HepG2 (cell line): ENCODE measurements around the gene CTNNAL1. TPM values are rescaled to one million over a fixed set of nuclear protein-coding genes. Genes with fewer than 3 reads are reported as not detected.

Source experiments
- CBFB ChIP-seq: sonication (generic); formaldehyde crosslinking; IDR thresholded peaks from 2 replicates; pipeline ENCODE4 v1.4.0; 2020; ENCODE audit warnings: missing genetic modification reagents
- GFI1 ChIP-seq: sonication (generic); formaldehyde crosslinking; IDR thresholded peaks from 2 replicates; pipeline ENCODE4 v1.5.0; 2020; ENCODE audit warnings: missing genetic modification reagents, mild to moderate bottlenecking, borderline replicate concordance
- HOXA7 ChIP-seq: sonication (generic); formaldehyde crosslinking; IDR thresholded peaks from 2 replicates; pipeline ENCODE4 v1.8.1; 2022; ENCODE audit warnings: mild to moderate bottlenecking, missing genetic modification reagents, moderate library complexity
- KLF12 ChIP-seq: sonication (generic); formaldehyde crosslinking; IDR thresholded peaks from 2 replicates; pipeline ENCODE4 v1.4.0; 2020; ENCODE audit warnings: missing genetic modification reagents, borderline replicate concordance
- MIXL1 ChIP-seq: IDR thresholded peaks from 2 replicates; pipeline ENCODE4 v1.6.1; 2016
- NPAS2 ChIP-seq: sonication (generic); formaldehyde crosslinking; IDR thresholded peaks from 2 replicates; pipeline ENCODE4 v1.8.0; 2022; ENCODE audit warnings: mild to moderate bottlenecking, missing genetic modification reagents, borderline replicate concordance
- POLR2A ChIP-seq, 2 experiments: IDR thresholded peaks; 2 replicates each; pipeline ENCODE4 v1.6.1; 2011; ENCODE audit warnings: low read depth in 2 of 2, low read length in 2 of 2, mild to moderate bottlenecking in 1 of 2, moderate library complexity in 1 of 2; ENCODE audit not compliant: insufficient read depth in 1 of 2
- POLR2AphosphoS2 ChIP-seq: IDR thresholded peaks from 2 replicates; pipeline ENCODE4 v1.6.1; 2011; ENCODE audit warnings: low read depth, low read length, improper control_type of control experiment
- PPARG ChIP-seq: conservative IDR thresholded peaks from 2 replicates; pipeline ENCODE4 v1.6.1; 2016; ENCODE audit warnings: missing biosample characterization, missing genetic modification reagents
- RFXAP ChIP-seq: sonication (generic); formaldehyde crosslinking; IDR thresholded peaks from 2 replicates; pipeline ENCODE4 v1.4.0; 2020; ENCODE audit warnings: missing genetic modification reagents, borderline replicate concordance
- RXRA ChIP-seq: sonication (generic); formaldehyde crosslinking; IDR thresholded peaks from 2 replicates; pipeline ENCODE4 v1.5.1; 2020; ENCODE audit warnings: missing genetic modification reagents
- ZBTB20 ChIP-seq: sonication (generic); formaldehyde crosslinking; IDR thresholded peaks from 2 replicates; pipeline ENCODE4 v1.8.1; 2023; ENCODE audit warnings: missing genetic modification reagents, low read depth, mild to moderate bottlenecking, borderline replicate concordance
- ZNF317 ChIP-seq: sonication (generic); formaldehyde crosslinking; IDR thresholded peaks from 2 replicates; pipeline ENCODE4 v1.5.0; 2020; ENCODE audit warnings: mild to moderate bottlenecking, missing genetic modification reagents
- ZSCAN20 ChIP-seq: sonication (generic); formaldehyde crosslinking; IDR thresholded peaks from 2 replicates; pipeline ENCODE4 v1.4.0; 2020; ENCODE audit warnings: missing genetic modification reagents, mild to moderate bottlenecking, borderline replicate concordance
- polyA plus RNA-seq, 8 experiments: library from polyadenylated mRNA; depleted of rRNA in 3 of 8; stranded (reverse) in 7 of 8; unstranded in 1 of 8; fragments of >200 nt; fragmentation: Illumina TruSeq in 4 of 8; extraction: Trizol in 4 of 8; gene quantifications; 2 replicates each; pipeline versions ENCODE4 v1.2.1 to v1.2.3, GENCODE V29; 2011 to 2016; ENCODE audit warnings: low read depth in 4 of 8, missing spikeins in 1 of 8, mixed read lengths in 1 of 8; ENCODE audit not compliant: insufficient read depth in 1 of 8
- total RNA-seq, 5 experiments: library from RNA; depleted of rRNA; stranded (reverse); fragments of >200 nt; fragmentation: Illumina TruSeq; extraction: Trizol; gene quantifications; 2 replicates each; pipeline ENCODE4 v1.2.3, GENCODE V29; 2016; ENCODE audit warnings: low read depth in 1 of 5
- TF ChIP-seq, protein P1 (sequence below): sonication (generic); formaldehyde crosslinking; IDR thresholded peaks from 2 replicates; pipeline ENCODE4 v1.5.1; 2020; ENCODE audit warnings: mild to moderate bottlenecking, moderate library complexity, missing genetic modification reagents
- TF ChIP-seq, protein P2 (sequence below): sonication (generic); formaldehyde crosslinking; IDR thresholded peaks from 2 replicates; pipeline ENCODE4 v1.4.0; 2020; ENCODE audit warnings: missing genetic modification reagents
- TF ChIP-seq, protein P3 (sequence below): sonication (generic); formaldehyde crosslinking; conservative IDR thresholded peaks from 2 replicates; pipeline ENCODE4 v1.4.0; 2020; ENCODE audit warnings: mild to moderate bottlenecking, missing genetic modification reagents, moderate library complexity
- TF ChIP-seq, protein P4 (sequence below): sonication (generic); formaldehyde crosslinking; IDR thresholded peaks from 2 replicates; pipeline ENCODE4 v1.4.0; 2020; ENCODE audit warnings: missing genetic modification reagents
- TF ChIP-seq, protein P5 (sequence below): sonication (generic); formaldehyde crosslinking; IDR thresholded peaks from 2 replicates; pipeline ENCODE4 v1.4.0; 2020; ENCODE audit warnings: mild to moderate bottlenecking, missing genetic modification reagents, borderline replicate concordance
- TF ChIP-seq, protein P6 (sequence below): sonication (generic); formaldehyde crosslinking; IDR thresholded peaks from 2 replicates; pipeline ENCODE4 v1.8.1; 2023; ENCODE audit warnings: mild to moderate bottlenecking, inconsistent platforms, moderate library complexity, missing genetic modification reagents, borderline replicate concordance

The CTNNAL1 gene
- total and polyA plus RNA-seq, 2 of the 13 experiments (the other 11 are each of a cell fraction or from before 2014, with no cell fraction given) = 32.0 to 162 TPM

DNA sequence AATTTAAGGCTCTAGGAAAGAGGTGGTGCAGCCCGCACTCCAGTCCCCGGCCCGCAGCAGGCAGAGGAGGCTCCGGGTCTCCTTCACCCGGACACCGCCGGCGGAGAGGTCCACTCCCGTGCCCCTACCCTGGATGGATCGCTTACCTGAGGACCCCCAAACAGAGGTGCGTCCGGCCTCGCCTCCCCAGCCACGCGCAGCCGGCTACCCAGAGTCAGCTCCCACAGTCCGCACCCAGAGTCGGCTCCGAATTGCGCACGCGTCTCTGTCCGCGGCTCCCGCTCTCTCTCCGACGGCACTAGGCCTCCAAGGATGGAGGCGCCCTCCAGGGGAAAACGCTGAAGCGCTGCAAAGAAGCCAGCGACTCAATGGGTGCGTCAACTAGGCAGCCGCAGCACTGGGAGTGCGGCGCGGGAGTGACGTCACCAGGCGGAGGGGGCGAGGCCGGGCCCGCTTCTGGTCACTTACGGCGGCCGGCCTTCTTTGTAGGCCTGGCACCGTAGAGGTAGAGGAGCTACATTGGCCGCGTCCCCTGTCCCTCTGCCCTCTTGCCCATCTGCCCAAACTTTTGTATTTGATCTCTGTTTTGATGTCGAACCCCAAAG is 79.5 kb downstream of the CTNNAL1 start, which contains the start of gene ELP1 (continued):
- TF ChIP-seq, protein P1, sequence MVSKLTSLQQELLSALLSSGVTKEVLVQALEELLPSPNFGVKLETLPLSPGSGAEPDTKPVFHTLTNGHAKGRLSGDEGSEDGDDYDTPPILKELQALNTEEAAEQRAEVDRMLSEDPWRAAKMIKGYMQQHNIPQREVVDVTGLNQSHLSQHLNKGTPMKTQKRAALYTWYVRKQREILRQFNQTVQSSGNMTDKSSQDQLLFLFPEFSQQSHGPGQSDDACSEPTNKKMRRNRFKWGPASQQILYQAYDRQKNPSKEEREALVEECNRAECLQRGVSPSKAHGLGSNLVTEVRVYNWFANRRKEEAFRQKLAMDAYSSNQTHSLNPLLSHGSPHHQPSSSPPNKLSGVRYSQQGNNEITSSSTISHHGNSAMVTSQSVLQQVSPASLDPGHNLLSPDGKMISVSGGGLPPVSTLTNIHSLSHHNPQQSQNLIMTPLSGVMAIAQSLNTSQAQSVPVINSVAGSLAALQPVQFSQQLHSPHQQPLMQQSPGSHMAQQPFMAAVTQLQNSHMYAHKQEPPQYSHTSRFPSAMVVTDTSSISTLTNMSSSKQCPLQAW (CRISPR knock-in tag) = peak; percentile 70
- TF ChIP-seq NPAS2 (no peak), POLR2AphosphoS2 (no peak), CBFB (CRISPR knock-in tag) (peak; percentile 41), ZBTB20 (0 out of 2 replicates have a peak, but pooled peaks have one; percentile 51), GFI1 (CRISPR knock-in tag) (peak; percentile 68; the same call in 1 of the 2 replicates), ZSCAN20 (CRISPR knock-in tag) (no peak), PPARG (CRISPR knock-in tag) (peak; percentile 70), ZNF317 (peak; percentile 98), KLF12 (CRISPR knock-in tag) (no peak; the same call in 1 of the 2 replicates), MIXL1 (CRISPR knock-in tag) (peak; percentile 78), HOXA7 (CRISPR knock-in tag) (no peak), RFXAP (CRISPR knock-in tag) (peak; percentile 83; the same call in 1 of the 2 replicates), RXRA (CRISPR knock-in tag) (peak; percentile 43; the same call in 1 of the 2 replicates), POLR2A (IDR thresholded peaks at IDR 0.05; ENCODE audit: insufficient read depth in 1 of 2, low read depth in 2 of 2, low read length in 2 of 2) (peak; percentile 46 to 74; a peak in 3 of 4 replicates)
- TF ChIP-seq, protein P2, sequence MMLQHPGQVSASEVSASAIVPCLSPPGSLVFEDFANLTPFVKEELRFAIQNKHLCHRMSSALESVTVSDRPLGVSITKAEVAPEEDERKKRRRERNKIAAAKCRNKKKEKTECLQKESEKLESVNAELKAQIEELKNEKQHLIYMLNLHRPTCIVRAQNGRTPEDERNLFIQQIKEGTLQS = peak; percentile 83
- TF ChIP-seq, protein P3, sequence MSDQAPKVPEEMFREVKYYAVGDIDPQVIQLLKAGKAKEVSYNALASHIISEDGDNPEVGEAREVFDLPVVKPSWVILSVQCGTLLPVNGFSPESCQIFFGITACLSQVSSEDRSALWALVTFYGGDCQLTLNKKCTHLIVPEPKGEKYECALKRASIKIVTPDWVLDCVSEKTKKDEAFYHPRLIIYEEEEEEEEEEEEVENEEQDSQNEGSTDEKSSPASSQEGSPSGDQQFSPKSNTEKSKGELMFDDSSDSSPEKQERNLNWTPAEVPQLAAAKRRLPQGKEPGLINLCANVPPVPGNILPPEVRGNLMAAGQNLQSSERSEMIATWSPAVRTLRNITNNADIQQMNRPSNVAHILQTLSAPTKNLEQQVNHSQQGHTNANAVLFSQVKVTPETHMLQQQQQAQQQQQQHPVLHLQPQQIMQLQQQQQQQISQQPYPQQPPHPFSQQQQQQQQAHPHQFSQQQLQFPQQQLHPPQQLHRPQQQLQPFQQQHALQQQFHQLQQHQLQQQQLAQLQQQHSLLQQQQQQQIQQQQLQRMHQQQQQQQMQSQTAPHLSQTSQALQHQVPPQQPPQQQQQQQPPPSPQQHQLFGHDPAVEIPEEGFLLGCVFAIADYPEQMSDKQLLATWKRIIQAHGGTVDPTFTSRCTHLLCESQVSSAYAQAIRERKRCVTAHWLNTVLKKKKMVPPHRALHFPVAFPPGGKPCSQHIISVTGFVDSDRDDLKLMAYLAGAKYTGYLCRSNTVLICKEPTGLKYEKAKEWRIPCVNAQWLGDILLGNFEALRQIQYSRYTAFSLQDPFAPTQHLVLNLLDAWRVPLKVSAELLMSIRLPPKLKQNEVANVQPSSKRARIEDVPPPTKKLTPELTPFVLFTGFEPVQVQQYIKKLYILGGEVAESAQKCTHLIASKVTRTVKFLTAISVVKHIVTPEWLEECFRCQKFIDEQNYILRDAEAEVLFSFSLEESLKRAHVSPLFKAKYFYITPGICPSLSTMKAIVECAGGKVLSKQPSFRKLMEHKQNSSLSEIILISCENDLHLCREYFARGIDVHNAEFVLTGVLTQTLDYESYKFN (CRISPR knock-in tag) = peak; percentile 39; the same call in 1 of the 2 replicates
- TF ChIP-seq, protein P4, sequence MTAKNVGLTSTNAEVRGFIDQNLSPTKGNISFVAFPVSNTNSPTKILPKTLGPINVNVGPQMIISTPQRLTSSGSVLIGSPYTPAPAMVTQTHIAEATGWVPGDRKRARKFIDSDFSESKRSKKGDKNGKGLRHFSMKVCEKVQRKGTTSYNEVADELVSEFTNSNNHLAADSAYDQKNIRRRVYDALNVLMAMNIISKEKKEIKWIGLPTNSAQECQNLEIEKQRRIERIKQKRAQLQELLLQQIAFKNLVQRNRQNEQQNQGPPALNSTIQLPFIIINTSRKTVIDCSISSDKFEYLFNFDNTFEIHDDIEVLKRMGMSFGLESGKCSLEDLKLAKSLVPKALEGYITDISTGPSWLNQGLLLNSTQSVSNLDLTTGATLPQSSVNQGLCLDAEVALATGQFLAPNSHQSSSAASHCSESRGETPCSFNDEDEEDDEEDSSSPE = peak; percentile 88
- TF ChIP-seq, protein P5, sequence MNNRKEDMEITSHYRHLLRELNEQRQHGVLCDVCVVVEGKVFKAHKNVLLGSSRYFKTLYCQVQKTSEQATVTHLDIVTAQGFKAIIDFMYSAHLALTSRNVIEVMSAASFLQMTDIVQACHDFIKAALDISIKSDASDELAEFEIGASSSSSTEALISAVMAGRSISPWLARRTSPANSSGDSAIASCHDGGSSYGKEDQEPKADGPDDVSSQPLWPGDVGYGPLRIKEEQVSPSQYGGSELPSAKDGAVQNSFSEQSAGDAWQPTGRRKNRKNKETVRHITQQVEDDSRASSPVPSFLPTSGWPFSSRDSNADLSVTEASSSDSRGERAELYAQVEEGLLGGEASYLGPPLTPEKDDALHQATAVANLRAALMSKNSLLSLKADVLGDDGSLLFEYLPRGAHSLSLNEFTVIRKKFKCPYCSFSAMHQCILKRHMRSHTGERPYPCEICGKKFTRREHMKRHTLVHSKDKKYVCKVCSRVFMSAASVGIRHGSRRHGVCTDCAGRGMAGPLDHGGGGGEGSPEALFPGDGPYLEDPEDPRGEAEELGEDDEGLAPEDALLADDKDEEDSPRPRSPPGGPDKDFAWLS (CRISPR knock-in tag) = peak; percentile 77; the same call in 1 of the 2 replicates
- TF ChIP-seq, protein P6, sequence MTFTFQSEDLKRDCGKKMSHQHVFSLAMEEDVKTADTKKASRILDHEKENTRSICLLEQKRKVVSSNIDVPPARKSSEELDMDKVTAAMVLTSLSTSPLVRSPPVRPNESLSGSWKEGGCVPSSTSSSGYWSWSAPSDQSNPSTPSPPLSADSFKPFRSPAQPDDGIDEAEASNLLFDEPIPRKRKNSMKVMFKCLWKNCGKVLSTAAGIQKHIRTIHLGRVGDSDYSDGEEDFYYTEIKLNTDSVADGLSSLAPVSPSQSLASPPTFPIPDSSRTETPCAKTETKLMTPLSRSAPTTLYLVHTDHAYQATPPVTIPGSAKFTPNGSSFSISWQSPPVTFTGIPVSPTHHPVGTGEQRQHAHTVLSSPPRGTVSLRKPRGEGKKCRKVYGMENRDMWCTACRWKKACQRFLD (CRISPR knock-in tag) = no peak
